ENCODE data around the gene LRRC8E.
A peak's percentile ranks its signal among the peaks of the same experiment; 100 is the strongest.

LRRC8E gene

GRCh38 chr19:7933828-7934725 lies 45.8 kb downstream of the LRRC8E start:
- no peak for DNase-seq

DNA sequence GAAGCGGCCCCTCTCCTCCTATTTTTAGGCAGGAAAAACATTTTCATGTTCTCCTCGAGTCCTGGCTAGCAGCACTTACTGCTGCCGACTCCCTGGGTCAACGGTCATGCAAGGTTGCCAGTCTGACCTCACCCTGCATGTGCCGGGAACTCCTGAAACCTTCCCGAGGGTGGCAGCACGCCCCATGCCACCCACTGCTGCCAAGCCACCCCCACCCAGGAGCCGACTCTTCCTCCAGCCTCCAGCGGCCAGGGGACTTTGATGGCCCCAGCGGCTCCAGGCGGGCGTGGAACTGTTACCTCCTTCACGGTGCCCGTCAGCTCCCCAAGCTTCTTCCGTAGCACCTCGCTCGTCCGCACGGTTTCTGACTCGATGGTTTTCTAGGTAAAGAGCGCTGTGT lies 46.5 kb downstream of the LRRC8E start:
- no peak for DNase-seq

- DNase-seq = no peak
Observed at GRCh38 chr19:7940841-7941240, 52.5 kb downstream of the LRRC8E start.

GRCh38 chr19:7941895-7942596 lies 53.7 kb downstream of the LRRC8E start:
- DNase-seq = no peak

GRCh38 chr19:7942981-7943443 lies 54.7 kb downstream of the LRRC8E start:
- DNase-seq = no peak

DNA sequence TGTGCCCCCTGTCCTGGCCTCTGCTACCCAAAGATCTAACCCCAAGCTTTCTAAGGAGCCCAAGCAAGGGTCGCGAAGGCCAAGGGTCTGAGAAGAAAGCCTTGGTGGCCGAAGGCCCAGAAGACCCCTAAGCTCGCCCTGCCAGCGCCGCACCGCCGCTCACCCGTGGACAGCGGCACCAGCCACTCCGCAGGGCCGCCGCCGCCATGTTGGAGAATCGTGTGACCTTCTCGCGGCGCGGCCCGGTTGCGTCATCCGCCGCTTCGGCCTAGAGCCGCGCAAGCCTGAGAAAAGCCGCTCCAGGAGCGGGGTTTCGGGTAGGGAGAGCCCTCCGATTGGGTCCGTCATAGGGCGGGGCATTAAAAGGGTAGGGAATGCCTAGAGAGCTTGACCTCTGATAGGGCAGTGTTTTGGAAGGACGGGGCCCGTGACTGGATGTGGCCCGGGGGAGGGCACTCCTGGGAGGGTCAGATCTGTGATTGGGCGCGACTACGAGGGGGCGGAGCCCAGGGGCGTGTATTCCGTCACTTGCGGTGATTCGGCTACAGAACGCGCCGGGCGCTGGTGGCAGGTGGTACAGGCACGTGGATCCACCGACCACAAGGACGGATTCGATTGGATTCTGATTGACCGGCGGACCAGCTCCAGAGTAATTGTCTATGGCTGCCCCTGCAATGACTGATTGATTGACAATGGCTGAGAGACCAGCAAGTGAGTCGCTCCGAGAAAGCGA lies 55.3 kb downstream of the LRRC8E start, which contains the start of gene TIMM44:
TIMM44 (minus strand) TSS at position 223 of the 733 bp plus-strand sequence; CDS start at position 208, 15 bp downstream.
- peak; percentile 98 for DNase-seq

GRCh38 chr19:7944177-7944761 lies 56.0 kb downstream of the LRRC8E start:
- DNase-seq = peak; percentile 87

DNA sequence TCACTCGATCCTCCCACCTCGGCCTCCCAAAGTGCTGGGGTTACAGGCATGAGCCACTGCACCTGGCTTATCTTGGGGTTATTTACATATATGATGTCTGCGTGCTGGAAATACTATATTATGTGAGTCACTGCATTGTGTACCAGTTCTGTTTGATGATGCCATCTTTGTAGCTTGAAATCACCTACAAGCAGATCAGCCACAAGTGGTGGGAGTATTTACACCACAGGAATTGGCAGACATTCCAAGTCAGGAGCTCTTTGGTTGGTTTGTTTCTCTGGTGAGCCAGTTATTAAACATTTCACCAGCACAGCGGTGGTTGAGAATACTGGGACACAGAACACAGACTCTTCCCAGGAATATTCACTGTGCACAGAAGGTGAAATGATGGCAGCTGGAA lies 59.6 kb downstream of the LRRC8E start:
- no peak for DNase-seq

Data from DMS79 treated with DMSO at 0.1 percent for 48 hours (cell line).